ENCODE data around the gene FASN.

GRCh38 chr17:82072827-82073226 lies 25.2 kb downstream of the FASN start:
- TF ChIP-seq, protein P1, sequence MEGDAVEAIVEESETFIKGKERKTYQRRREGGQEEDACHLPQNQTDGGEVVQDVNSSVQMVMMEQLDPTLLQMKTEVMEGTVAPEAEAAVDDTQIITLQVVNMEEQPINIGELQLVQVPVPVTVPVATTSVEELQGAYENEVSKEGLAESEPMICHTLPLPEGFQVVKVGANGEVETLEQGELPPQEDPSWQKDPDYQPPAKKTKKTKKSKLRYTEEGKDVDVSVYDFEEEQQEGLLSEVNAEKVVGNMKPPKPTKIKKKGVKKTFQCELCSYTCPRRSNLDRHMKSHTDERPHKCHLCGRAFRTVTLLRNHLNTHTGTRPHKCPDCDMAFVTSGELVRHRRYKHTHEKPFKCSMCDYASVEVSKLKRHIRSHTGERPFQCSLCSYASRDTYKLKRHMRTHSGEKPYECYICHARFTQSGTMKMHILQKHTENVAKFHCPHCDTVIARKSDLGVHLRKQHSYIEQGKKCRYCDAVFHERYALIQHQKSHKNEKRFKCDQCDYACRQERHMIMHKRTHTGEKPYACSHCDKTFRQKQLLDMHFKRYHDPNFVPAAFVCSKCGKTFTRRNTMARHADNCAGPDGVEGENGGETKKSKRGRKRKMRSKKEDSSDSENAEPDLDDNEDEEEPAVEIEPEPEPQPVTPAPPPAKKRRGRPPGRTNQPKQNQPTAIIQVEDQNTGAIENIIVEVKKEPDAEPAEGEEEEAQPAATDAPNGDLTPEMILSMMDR (IDR thresholded peaks at IDR 0.05): no peak
- no peak for TF ChIP-seq EP300 (IDR thresholded peaks at IDR 0.05)
